ENCODE results near the gene PAPPA.

The PAPPA gene

GRCh38 chr9:116275418-116276195, 122.0 kb downstream of the PAPPA start:
- no peak for DNase-seq (ENCODE audit: low read depth)

- DNase-seq (ENCODE audit: low read depth): no peak
Measured at GRCh38 chr9:116276196-116276493, 122.6 kb downstream of the PAPPA start.

GRCh38 chr9:116276651-116277121, 123.1 kb downstream of the PAPPA start:
- no peak for DNase-seq (ENCODE audit: low read depth)

- DNase-seq (ENCODE audit: low read depth): no peak
Measured at GRCh38 chr9:116278326-116278725, 124.7 kb downstream of the PAPPA start.

GRCh38 chr9:116279230-116279629, 125.6 kb downstream of the PAPPA start:
- DNase-seq (ENCODE audit: low read depth): no peak

GRCh38 chr9:116280529-116280928, 126.9 kb downstream of the PAPPA start:
- no peak for DNase-seq (ENCODE audit: low read depth)

- DNase-seq (ENCODE audit: low read depth): no peak
Measured at GRCh38 chr9:116282597-116282996, 129.0 kb downstream of the PAPPA start.

GRCh38 chr9:116284518-116284917, 130.9 kb downstream of the PAPPA start:
- DNase-seq (ENCODE audit: low read depth): no peak

GRCh38 chr9:116285320-116285719, 131.7 kb downstream of the PAPPA start:
- no peak for DNase-seq (ENCODE audit: low read depth)

- no peak for DNase-seq (ENCODE audit: low read depth)
Measured at GRCh38 chr9:116286297-116286696, 132.7 kb downstream of the PAPPA start.

- DNase-seq (ENCODE audit: low read depth): no peak
Measured at GRCh38 chr9:116287721-116288120, 134.1 kb downstream of the PAPPA start.

- no peak for DNase-seq (ENCODE audit: low read depth)
Measured at GRCh38 chr9:116288658-116289057, 135.1 kb downstream of the PAPPA start.

- DNase-seq (ENCODE audit: low read depth): no peak
Measured at GRCh38 chr9:116297346-116297745, 143.8 kb downstream of the PAPPA start.

GRCh38 chr9:116298249-116298648, 144.7 kb downstream of the PAPPA start:
- no peak for DNase-seq (ENCODE audit: low read depth)

GRCh38 chr9:116298878-116299391, 145.3 kb downstream of the PAPPA start:
- no peak for DNase-seq (ENCODE audit: low read depth)

GRCh38 chr9:116300360-116300870, 146.8 kb downstream of the PAPPA start:
- DNase-seq (ENCODE audit: low read depth): no peak

- no peak for DNase-seq (ENCODE audit: low read depth)
Measured at GRCh38 chr9:116303270-116303669, 149.7 kb downstream of the PAPPA start.

GRCh38 chr9:116303886-116304538, 150.4 kb downstream of the PAPPA start:
- no peak for DNase-seq (ENCODE audit: low read depth)

- no peak for DNase-seq (ENCODE audit: low read depth)
Measured at GRCh38 chr9:116304761-116305160, 151.2 kb downstream of the PAPPA start.

- DNase-seq (ENCODE audit: low read depth): no peak
Measured at GRCh38 chr9:116308076-116308475, 154.5 kb downstream of the PAPPA start.

- no peak for DNase-seq (ENCODE audit: low read depth)
Measured at GRCh38 chr9:116309900-116310611, 156.5 kb downstream of the PAPPA start.

- DNase-seq (ENCODE audit: low read depth): no peak
Measured at GRCh38 chr9:116312221-116312620, 158.6 kb downstream of the PAPPA start.

- no peak for DNase-seq (ENCODE audit: low read depth)
Measured at GRCh38 chr9:116313638-116314037, 160.0 kb downstream of the PAPPA start.
